Measurements from ENCODE around the gene RIC3.

DNA sequence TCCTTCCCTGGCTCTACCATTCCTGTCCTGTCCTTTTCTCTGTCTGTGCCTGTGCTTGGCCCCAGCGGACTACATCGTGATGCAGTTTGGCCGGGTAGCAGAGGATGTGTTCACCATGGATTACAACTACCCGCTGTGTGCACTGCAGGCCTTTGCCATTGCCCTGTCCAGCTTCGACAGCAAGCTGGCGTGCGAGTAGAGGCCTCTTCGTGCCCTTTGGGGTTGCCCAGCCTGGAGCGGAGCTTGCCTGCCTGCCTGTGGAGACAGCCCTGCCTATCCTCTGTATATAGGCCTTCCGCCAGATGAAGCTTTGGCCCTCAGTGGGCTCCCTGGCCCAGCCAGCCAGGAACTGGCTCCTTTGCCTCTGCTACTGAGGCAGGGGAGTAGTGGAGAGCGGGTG lies 67.4 kb downstream of the RIC3 start:
- TF ChIP-seq, protein P1, sequence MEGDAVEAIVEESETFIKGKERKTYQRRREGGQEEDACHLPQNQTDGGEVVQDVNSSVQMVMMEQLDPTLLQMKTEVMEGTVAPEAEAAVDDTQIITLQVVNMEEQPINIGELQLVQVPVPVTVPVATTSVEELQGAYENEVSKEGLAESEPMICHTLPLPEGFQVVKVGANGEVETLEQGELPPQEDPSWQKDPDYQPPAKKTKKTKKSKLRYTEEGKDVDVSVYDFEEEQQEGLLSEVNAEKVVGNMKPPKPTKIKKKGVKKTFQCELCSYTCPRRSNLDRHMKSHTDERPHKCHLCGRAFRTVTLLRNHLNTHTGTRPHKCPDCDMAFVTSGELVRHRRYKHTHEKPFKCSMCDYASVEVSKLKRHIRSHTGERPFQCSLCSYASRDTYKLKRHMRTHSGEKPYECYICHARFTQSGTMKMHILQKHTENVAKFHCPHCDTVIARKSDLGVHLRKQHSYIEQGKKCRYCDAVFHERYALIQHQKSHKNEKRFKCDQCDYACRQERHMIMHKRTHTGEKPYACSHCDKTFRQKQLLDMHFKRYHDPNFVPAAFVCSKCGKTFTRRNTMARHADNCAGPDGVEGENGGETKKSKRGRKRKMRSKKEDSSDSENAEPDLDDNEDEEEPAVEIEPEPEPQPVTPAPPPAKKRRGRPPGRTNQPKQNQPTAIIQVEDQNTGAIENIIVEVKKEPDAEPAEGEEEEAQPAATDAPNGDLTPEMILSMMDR (IDR thresholded peaks at IDR 0.05 in 8 of 11, conservative IDR thresholded peaks at IDR 0.05 in 3 of 11) = no peak
- TF ChIP-seq POLR2A (IDR thresholded peaks at IDR 0.05) = no peak
- no peak for TF ChIP-seq POLR2AphosphoS5 (IDR thresholded peaks at IDR 0.05)
